ENCODE results near the gene SLC15A4.
"Not testable (repeated sequence)": the region's sequence is repeated elsewhere in the genome, so short reads cannot be mapped to it uniquely, and the experiment has no call there.

The SLC15A4 gene

DNA sequence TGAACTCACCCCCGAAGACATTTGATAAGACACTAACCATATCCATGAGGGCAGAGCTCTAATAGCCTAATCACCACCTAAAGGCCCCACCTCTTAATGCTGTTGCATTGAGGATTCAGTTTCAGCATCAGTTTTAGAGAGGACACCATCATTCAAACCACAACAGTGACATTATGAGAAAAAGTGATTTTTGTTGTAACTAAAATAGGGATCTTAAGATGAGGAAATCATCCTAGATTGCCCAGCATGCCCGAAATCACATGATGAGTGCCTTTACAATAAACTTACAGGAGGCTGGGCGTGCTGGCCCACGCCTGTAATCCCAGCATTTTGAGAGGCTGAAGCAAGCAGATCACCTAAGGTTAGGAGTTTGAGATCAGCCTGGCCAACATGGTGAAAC lies 19.8 kb upstream of the SLC15A4 start:
- DNase-seq = no peak

DNA sequence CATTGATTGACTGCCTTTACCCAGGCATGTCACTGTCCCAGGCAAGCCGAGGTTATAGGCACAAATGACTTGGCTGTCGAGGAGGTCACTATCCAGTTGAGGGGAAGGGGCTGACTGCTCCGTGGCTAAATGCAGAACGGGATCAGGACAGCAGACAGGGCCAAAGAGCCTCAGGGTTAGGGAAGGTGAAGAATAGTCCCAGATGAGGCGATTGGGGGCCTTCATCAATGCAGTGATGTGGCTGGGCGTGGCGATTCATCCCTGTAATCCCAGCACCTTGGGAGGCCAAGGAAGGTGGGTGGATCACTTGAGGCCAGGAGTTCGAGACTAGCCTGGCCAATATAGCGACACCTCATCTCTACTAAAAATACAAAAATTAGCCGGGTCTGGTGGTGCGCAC lies 18.8 kb upstream of the SLC15A4 start:
- DNase-seq = no peak

DNA sequence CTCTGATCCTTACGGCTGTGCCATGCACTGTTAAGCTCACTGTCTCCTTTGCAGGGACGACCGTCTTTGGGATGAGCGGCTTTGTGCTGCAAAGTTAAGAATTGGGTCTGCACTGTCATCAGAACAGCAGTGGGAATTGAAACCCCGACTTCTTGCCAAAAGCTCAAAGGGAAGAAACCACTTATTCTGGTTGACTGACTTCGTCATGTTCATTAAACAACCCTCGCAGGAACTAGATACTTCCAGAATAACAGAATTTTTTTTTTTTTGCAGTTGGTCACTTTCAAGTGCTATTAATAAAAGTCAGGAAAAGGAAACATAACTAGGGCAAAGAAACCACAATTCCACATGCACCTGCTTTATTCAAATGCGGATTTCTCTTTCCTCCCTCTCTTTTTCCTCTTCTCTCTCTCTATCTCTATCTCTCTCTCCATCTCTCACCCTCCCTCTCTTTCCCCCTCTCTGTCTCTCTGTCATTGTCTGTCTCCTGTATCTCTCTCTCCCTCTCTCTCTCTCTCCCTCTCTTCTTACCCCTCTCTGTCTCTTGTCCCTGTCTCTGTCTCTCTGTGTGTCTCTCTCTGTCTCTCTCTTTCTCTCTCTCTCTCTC lies 17.2 kb upstream of the SLC15A4 start:
- no peak for DNase-seq

DNA sequence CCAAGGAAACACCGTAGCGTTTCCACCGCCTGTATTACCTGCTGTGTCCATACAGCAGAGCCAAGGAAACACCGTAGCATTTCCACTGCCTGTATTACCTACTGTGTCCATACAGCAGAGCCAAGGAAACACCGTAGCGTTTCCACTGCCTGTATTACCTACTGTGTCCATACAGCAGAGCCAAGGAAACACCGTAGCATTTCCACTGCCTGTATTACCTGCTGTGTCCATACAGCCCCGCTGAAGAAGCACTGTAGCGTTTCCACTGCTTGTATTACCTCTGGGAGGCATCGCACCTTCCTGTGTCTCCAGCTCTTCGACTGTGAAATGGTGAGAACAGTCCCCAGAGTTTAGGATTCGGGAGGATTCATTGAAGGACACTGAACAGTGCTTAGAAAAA lies 16.1 kb upstream of the SLC15A4 start:
- DNase-seq = not testable (repeated sequence)

DNA sequence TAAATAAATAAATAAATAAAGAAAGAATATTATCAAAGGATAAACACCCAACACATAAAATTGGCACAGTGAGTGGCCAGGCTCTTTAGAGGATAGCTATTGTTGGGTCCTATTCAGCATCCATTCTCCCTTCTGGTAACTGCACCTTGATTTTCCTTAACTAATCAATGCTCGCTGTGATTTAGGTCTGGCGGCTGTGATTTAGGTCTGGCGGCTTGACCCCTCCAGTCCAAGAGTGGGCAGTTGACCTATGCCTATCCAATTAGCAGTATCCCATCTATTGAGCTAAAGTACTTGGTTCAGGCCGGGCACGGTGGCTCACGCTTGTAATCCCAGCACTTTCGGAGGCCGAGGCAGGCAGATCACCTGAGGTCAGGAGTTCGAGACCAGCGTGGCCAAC lies 9.7 kb upstream of the SLC15A4 start:
- DNase-seq = no peak

DNA sequence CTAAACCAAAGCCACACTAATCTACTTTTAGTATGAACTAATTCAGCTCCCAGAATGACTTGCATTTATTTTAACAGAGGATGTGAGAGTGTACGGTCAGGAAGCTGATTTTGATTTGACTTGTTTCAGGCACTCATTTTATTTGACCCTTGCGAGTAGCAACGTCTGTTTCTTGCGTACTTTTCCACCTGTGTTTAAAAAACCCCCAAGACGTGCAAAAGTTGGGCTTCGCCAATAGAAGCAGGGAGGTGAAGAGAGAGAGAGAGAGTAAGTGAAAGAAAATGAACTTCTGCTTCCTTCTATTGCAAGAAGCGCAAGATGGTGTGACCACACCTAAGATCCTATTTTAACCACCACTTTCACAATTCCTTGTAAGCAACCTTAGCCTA lies 6.7 kb upstream of the SLC15A4 start:
- DNase-seq = no peak

DNA sequence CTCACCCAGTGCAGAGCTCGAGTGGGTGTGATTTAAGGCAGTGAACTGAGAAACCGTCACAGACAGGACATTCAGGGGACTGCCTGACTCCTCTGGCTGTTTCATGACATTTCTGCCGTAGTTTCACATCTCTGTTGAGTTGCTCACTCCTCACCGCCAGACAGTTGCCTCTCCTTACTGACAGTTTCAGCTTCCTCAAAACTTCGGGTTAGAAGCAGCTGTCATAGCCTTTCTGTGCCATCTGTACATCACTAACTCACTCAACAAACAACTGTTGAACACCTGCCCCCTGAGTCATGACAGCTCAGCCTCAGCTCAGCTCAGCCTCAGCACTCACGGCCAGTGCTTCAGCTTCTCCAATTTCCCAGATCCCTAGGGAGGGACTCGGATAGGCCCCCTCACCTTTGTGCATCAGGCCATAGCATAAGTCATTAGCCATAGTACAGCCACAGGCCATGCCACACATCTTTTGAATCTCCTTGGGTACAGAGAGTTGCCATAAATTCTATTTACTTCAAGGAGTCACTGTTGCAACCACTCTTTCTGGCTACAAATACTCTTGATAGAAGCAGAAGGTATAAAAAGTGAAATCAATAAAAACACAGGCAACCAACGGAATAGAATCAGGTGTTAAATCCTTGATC lies 6.2 kb upstream of the SLC15A4 start:
- DNase-seq = no peak

DNA sequence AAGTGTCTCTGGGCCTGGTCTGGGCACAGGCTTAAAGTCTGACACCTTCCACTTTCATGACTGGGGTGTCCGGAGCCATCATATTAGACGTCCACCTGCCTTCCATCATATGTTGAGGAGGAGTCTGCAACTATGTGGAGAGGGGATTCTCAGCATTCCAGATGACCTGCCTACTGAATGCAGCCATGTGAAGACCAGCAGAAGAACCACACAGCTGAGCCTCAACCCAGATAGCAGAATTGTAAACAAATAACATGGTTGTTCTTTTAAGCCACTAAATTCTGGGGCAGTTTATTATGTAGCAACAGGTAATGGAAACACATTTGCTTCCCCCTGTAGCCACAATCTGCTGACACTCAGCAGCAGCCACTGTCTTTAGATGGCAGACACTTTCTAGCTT lies 4.0 kb upstream of the SLC15A4 start:
- no peak for DNase-seq

DNA sequence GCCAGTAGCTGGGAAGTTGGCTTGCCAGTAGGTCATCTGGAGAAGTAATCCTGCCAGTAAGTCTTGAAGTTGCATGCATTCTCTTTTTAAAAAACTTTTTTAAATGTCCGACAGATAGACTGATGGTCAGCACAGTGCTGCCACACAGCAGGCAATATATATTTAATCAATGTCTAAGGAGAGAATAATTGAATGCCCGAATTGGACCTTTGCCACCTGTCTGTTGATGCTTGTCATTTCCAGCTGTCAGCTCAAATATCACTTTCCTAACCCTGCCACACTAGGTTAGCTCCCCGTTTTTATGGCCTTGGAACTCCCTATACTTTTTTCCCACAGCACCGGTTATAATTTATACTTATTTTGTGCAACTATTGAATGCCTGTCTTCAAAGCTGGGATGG lies 2.1 kb upstream of the SLC15A4 start:
- DNase-seq = peak; percentile 31

DNA sequence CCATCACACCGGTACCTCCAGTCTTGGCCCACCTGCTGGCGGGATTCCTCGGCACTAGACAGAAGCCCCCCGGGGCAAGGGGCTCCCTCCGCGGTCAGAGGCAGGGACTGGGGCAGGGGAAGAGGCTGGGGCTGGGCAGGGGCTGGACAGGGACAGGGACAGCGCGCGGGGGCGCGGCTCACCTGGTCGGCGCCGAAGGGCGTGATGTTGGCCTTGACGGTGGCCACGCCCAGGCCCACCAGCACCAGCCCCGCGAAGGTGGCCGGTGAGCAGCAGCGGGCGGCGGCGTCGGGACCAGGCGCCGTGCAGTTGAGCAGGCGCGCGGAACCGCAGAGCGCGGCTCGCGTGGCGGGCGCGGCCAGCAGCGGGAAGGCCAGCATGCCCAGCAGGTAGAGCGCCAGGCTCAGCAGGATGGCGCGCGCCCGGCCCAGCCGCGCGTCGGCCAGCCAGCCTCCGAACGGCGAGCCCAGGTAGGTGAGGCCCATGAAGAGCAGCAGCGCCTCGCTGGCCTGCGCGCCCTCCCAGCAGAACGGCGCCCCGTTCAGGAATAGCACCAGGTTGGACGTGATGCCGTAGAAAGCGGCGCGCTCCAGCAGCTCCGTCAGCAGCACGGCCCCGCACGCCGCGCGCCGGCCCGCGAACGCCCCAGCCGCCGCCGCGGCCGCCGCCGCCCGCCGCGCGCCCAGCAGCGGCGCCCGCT lies 392 bp downstream of the SLC15A4 start:
- peak; percentile 55 for DNase-seq

DNA sequence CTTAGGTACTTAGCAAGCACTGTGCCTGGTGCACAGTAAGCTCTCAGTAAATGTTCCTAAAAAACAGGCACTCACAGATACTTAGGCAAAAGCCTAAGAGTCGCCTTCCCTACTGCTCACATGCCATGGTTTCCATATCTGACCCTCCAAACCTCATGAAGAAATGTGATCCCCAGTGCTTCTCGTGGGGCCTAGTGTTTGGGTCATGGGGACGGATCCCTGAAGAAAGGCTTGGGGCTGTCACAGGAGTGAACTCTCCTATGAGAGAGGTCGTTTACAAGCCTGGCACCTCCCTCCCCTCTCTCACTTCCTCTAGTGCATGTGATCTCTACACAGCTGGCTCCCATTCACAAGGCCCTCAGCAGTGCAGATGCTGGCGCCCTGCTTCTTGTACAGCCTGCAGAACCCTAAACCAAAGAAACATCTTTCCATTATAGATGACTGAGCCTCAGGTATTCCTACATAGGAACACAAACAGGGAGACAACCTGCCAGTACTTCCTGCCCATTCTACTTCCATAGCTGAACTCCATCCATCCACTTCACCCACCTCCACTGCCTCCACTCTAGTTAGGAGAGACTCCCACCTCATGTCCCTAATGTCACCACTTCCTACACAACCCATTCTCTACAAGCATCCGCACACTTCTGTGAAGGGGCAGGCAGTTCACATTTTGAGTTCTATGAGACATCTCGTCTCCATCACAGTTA lies 2.9 kb downstream of the SLC15A4 start:
- peak; percentile 29 for DNase-seq

DNA sequence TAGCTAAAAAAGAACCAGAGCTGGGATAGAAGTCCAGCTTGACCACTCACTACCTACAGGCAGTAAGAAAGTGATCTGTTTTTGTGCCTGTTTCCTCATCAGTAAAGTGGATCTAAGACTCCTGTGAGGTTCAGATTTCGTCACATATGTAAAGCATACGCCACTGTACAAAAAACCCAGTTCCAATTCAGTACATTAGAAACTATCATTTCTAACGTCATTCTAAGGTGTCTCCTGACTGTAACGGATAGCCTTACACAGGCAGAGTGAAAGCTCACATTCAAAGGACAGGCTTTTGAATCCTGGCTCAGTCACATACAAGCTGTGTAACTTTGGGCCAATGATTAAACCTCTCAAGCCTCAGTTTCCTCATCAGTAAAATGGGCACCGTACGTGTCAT lies 3.5 kb downstream of the SLC15A4 start:
- no peak for DNase-seq

DNA sequence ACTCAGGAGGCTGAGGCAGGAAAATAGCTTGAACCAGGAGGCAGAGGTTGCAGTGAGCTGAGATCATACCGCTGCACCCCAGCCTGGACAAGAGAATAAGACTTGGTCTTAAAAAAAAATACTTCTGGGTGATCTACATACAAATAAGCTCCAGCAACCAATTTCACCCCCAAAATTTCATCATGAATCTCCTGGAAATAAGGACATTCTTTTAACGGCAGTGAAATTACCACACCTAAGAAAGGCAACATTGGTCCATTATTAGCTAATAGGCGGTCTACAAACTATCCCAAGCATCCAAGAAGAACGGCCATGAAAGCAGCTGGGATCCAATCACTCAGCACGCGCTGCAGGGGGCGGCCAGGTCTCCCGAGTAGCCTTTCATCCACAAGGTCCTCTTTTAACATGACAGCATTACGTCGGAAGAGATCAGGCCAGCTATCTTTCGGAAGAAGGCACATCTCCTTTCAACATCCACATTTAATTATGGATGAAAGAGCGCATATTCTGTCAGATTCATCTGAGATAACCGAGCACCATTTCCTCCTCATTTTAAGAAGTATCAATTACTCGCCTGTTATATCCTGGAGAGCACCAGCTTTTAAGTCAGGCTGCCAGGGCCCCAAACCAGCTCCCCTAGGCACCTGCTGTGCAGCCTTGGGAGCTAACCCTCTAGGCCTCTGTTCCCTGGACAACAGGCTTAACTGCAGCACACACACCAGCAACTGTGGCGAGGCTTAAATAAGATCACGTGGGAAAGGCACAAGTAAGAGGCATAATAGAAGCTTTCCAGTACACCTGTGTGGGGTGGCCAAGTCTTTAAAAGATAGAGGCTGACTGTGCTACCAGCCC lies 4.2 kb downstream of the SLC15A4 start:
- DNase-seq = no peak

DNA sequence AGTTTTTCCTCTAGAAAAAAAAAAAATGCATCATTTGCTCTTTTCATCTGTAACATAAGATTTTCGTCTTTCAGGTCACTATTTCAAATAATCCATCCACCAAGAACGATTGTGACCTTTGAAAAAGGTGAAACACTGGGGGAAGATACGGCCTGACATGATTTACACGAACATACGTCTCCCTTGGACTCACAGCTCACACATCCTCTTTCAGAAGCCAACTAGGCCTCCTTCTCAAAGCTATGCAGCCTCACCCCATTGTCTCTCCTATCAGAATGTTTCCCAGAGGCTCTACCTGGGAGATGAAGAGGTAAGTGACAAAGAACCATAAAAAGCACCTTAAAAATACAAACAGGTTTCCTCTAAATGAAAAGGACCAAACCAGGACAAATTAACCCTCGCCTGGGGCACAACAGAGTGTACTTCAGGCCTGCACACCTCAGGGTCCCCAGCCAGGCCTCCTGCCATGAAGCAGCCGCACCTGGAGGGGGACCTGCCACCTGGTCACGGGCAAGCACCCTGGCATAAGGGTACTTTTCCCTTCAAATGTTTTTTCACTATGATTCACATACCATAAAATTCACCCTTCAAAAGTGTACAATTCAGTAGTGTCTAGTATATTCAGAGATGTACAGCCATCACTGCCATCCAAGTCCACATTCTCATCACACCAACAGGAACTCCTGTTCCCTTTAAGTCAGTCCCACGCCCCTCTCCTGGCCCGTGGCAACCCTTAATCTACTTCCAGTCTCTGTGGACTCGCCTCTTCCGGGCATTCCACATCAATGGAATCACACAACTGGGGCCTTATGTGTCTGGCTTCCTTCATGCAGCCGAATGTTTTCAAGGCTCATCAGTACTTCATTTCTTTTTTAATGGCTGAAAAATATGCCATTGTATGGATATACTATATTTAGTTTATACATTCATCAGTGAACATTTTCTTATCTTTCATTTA lies 5.4 kb downstream of the SLC15A4 start:
- DNase-seq = no peak

DNA sequence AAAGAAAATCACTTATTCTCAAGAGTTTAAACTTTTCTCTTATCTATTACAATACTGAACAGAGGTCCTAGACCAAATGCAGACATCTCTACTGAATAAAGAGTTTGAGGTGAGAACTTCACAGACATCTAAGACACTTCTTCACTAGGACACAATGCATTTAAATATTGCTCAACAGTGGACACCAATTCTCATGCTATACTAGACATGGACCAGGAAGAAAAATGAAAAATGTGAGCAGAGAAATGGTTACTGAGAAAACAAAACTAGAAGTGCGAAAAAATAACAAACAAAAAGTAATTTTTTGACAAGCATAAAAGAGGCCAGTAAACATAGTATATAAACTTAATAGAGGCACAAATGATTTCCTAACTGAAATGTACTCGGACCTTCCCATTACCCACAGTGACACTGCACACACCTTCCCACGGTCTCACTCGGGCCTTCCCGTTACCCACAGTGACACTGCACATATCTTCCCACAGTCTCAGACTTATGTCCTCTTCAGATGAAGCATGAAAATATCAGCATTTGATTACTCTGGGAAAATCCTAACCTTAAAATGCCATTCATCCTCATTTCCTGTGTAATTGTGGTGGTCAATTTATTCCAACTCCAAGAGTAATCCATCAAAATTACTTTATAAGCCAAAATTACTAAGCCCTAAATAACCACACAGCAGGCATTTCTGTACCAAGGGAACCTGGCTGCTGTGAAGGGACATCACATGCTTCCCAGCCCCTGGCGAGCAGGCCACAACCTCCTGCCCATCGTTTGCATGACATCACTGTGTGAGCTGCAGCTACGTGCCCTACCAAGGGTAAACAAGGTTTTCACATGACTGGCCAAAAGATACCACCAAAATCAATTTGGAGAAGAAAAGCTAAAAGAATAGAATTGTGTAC lies 6.4 kb downstream of the SLC15A4 start:
- DNase-seq = peak; percentile 20

DNA sequence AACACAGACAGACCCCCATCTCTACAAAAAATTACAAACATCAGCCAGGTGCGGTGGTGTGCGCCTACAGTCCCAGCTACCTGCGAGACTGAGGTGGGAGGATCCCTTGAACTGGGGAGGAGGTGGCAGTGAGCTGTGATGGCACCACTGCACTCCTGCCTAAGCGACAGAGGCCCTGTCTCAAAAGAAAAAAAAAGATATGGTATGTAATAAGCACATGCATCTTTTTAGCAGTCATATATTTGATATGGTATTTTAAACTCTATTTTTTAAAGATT lies 7.2 kb downstream of the SLC15A4 start:
- DNase-seq = no peak

DNA sequence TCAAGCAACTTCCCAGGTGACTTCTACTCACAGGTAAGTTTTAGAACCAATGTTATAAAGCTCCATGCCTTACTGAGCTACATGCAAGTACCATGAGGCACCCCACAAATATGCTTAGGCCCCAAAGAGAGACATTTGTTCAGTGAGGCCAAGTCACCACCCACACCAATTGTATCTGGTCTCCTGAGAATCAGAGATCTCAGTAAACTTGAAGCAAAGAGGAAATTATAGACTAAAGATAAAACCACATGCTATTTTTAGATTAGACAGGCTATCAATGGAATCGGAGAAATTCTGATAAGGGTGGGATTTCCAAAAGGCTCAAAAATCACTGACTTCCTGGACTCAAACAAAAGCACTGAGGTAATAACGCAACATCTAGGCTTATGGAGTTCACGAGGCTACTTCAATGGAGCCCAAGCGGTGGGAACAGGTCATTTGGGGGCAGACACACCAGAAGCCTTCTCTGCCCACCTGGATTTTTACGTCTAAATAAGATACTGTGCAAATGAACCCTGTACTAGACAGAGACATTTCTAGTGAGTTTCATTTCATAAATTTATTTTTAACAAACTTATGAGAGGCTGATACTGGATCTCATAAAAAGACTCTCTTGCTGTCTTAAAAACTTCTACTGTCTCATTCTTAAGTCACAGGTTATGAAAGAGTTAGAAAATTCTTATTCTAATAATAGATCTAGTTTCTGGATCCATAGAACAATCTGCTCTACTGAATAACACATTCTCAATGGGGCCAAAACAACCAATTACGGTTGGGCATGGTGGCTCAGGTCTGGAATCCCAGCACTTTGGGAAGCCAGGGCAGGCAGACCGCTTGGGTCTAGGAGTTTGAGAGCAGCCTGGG lies 7.7 kb downstream of the SLC15A4 start:
- DNase-seq = no peak

DNA sequence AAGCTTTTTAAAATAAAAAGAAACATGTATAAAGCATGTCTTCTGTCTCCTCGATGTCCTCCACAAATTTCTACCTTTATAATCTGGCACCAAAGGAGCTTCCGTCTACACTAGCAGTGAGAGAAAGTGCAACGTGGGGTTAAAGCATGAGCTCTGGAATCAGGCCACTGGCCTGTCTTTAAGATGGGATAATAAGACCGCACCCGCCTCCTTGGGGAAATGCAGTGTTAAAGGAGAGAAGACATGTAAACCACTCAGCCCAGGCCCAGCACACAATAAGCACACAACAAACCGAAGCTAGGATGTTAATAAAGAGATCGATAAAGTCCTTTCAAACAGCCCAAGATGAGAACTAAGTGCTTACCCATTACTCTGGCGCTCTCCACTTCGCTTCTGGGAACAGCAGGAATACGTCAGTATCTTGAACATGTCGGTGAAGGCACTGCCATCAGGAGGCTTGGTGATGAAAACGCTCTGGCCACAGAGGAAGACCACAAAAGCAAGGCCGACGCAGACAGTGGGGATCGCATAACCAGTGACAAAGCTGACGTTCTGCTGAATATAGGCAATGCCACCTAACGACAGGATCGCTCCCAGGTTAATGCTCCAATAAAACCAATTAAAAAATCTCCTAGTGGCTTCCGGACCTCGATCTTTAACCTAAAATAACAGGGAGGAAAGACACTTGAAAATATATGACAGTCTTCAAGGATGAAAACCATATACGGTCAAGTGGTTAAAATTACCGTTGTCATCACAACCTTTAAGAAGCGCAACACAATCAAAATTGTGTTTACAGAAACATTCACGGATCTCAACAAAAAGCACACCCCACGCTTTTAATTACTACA lies 9.1 kb downstream of the SLC15A4 start:
- DNase-seq = no peak

DNA sequence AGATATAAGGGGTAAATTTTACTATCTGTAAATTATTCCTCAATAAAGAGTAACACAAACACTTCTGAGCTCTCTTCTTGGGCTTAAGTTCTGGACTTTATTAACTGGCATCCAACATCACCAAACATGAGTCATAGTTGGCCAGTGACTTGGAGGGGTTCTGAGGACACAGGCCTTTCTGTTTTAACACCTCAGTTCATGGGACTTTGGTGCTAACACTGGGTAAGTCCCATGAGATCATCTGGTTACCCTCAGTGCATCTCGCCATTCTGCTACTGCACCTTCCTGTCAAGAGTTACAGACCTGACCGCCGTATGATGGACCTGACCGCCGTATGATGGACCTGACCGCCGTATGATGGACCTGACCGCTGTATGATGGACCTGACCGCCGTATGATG lies 9.9 kb downstream of the SLC15A4 start:
- DNase-seq = no peak

Data from NCI-H510A treated with DMSO at 0.1 percent for 48 hours (cell line).